ENCODE data around the gene FECH.
A peak's percentile ranks its signal among the peaks of the same experiment; 100 is the strongest.

The FECH gene

DNA sequence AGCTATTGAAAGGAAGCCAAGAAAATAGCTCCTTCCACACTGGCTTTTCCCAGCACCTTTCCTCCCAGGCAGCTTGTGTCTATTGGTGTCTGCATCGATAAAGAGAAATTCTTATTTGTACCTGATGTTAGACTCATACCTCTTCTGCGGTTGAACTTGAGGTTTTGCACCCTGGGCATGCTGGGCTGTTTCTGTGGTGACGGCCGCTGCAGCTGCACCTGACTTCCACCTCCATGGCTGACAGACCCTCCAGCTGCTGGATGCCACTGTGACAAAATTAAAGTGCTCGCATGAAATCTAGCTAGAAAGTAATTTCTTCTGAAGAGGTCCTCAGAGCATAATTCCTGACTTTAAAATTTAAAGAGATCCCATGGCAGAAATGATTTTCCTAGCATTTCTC lies 6.6 kb downstream of the FECH start:
- DNase-seq, result no peak

DNA sequence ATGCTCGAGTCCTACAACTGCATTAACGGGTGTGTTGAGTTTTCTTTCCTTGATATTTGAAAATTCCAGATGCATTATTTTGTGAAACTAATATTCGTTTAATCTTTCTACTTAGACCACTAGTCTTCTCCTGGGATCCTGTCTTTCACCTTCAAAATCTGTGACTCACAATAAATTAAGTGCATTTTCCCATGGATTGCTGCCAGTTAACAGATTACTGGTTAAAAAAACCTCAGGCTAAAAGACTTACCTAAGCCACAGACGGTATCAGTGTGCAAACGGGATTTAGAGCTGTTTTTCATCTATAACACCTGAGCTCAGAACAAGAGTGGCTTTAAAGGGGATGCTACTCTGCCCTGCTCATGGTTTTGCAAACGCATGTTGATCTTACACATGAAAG lies 10.2 kb downstream of the FECH start:
- no peak for DNase-seq

DNA sequence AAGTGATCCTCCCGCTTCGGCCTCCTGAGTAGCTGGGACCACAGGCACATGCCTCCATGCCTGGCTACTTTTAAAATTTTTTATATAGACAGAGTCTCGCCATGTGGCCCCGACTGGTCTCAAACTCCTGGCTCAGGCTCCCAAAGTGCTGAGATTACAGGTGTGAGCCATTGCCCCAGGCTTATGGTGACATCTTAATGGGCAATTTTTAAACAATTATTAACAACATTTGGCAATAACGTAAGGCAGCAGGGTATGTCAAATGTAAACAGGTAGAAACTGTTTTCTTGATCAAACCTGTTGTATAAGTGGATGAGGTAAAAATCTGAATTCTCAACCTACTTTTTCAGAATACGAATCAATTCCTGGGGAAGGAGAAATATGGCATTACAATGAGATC lies 11.0 kb downstream of the FECH start:
- DNase-seq, result no peak

DNA sequence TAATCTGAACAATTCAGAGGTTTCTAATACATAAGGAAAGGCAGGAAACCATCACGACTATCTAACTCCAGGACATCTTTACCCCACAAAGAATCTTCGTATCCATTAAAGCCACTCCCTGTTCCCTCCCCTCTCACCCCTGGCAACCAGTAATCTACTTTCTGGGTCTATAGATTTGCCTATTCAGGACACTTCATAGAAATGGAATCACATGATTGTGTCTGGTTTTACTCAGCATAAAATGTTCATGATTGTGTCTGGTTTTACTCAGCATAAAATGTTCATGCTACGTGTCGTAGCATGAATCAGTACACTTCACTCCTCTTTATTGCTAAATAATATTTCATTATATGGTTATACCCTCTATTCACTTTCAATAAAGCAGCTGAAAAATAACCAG lies 11.6 kb downstream of the FECH start:
- DNase-seq, result no peak

DNA sequence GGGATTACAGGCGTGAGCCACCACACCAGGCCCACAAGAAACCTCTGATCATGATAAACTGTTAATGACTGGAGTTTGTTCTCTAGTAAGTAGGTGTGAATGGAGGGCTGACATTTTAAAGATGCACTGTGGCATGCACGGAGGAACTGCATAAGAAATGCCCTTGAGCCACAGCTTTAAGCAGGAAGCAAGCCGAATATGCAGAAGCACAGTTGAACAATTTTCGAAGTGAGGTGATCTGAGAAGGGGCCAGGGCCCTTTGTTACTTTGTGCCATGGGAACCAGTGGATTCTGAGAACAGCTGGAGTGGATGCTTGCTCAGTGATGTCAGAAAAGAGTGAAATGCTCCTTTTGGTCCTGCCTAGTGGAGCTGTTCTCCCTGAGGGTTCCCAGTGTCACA lies 16.3 kb downstream of the FECH start:
- DNase-seq, result no peak

DNA sequence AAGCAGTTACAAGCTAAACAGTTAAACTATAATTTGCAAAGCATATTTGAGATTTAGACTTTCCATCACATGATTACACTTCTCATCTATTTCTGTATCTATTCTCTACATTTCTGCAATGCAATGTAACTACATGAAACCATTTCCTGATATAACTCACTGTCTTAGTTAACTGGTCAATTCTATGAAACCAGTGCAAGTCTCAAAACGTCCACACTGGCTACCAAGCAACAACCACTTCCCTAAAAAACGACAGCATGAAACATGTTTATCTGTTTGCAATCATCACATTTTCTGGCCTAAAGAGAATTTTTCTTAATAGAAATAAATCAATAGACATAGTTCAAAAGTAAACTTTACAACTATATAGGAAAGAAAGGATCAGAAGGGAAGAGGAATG lies 17.4 kb downstream of the FECH start:
- DNase-seq, result no peak

DNA sequence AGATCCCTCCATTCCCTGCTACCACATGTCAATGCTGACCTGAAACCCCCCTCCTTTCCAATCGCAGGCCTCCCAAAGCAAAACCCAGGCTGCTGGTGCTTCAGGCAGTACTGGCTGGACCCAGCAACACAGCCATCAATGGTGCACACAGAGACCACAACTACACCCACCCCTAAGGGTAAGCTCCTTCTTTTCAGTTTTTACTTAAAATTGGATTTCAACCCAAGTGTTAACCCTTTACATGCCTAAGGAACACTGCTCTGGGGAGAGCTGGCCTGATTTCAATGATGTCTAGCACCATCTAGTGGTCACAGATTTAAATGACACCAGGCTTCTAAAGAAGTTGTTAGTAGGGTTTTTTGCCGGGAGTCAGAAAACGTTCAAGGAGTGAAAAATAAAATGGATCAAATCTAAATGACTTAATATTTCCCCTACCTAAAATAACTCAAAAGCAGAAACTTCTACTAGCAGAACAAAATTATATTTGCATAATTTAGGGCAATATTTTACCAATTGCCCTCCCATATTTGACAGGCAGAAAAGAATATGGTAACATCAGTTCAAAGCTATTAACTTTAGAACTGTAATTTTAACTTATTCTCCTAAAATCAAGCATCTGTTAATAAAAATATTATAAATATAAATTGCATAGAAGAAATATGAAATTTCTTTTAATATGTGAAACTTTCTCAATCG lies 24.6 kb downstream of the FECH start:
- peak; percentile 58 for DNase-seq

DNA sequence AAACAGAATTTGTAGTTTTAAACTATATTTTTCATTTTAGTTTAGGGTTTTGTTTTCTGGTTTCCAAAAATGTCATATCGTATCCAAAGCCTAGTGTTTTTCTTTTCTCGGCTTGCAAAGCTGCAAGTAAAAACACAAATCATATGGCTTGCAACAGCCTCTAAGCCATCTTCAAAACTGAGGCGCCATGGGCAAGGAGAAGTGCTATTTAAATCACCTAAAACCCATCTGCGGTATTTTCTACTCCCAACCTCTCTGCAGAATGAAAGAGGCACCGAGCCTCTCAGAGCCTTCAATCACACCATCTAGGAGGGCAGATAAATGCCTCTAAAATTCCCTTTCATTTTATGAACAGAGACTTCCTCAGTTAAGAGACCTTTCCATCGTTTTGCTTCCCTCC lies 25.2 kb downstream of the FECH start:
- DNase-seq, result no peak

DNA sequence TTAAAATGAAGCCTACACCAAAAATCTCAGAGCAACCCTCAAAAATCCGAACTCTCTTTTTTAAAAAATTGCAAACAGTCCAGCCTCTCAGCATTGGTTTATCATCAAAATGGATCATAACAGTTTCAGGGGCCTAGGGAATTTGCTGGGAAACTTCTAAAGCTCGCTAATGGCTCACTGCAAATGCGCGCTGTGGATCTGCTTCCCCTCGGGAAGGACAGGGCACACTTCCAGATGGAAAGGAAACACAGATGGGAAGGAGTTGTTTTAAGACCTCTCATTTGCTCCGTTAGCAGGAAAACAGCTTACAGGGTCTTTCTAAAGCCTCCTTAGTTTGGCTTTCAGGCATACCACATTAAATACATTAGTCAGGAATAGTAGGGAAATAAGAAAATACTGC lies 27.2 kb downstream of the FECH start:
- no peak for DNase-seq

DNA sequence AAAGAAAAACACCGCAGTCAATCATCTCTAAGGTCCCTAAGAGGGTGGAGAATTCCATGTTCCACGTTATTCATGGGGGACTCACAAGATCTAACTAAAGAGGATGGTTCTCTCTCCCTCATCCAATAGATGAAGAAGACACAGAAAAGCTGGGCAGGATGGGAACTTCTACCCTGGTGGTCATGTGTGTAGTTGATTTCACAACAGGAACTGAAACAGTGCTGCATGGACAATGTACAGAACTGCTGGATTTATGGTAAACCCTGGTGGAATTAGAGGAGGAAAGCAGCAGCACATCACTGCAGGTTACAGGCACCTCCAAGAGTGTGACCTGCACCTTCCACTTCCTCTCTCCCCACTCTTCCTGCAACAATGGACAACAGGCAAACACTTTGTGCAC lies 31.4 kb downstream of the FECH start:
- DNase-seq, result no peak

DNA sequence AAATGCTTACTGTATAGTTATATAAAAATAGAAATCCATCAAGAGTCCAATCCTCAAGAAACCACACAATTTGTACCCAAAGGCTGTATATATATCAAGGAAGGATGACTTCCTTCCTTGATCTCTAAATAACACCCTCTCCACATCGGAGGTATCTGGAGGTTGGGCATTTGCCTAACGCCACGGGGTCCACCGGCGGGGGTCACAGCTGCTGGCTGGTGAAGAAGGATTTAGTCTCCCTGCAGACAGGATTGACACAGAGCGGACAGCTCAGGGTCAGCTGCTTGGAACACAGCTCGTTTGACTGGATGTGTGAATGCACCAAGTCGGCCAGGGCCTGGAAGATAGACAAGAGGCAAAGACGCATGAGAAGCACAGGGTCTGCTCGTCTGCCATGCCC lies 36.0 kb downstream of the FECH start:
- no peak for DNase-seq

DNA sequence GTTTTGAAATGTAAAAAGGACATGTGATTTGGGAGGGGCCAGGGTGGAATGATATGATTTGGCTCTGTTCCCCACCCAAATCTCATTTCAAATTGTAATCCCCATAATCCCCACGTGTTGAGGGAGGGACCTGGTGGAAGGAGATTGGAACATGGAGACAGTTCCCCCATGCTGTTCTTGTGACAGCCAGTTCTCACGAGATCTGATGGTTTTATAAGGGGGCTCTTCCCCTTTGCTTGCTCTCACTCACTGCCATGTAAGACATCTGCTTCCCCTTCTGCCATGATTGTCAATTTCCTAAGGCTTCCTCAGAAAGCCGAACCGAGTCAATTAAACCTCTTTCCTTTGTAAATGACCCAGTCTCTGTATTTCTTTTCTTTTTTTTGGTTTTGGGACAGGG lies 39.2 kb downstream of the FECH start:
- no peak for DNase-seq

DNA sequence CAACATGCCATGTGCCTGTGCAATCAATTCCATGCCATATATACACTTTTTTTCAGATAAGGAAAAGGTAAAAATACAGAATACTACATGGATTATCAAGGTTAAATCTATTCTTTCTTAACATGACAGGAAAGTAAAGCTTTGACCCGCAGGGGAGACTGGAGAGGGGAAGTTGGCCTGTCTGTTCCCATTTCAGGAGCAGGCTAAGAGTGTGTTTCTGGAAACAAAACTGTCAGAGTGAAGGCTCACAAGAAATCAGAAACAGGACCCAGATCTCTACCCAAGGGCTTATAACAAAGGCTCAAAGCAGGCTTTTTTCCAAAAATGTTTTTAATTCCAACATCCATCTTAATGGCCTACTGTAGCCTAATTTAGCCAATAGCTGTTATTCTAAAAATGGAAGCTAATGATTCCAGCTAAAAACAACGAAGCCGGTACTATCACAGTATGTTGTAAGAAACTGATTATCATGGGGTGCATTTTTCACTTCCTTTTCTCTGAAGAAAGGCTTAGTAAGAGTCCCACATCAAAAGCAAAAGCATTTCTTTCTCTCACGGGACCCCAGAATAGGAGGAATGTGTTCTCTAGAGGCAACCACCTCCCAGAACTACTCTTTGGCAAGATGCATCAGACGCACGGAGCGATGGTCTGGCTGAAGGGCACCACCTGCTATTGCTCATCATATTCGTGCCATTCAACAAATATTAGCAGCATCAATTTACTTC lies 41.4 kb downstream of the FECH start:
- DNase-seq, result no peak

DNA sequence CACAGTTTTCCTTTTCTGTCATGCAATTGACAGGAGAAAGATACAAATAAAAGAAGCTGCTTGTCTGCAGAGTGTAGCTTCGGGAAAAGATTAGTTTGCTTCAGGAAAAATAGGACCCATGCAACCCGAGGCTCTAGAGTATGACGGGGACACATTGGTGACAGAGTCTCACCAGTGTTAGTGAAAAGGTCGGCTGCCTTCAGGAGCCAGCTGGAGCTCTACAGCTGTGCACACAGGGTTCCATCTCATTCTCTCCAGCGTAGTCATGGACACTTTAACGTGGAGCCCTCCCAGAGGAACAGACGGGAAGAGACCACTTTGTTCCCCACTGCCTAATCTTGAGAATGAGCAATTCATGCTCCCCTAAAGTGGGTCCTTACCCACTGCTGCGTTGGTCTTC lies 42.9 kb downstream of the FECH start:
- DNase-seq, result peak; percentile 56

DNA sequence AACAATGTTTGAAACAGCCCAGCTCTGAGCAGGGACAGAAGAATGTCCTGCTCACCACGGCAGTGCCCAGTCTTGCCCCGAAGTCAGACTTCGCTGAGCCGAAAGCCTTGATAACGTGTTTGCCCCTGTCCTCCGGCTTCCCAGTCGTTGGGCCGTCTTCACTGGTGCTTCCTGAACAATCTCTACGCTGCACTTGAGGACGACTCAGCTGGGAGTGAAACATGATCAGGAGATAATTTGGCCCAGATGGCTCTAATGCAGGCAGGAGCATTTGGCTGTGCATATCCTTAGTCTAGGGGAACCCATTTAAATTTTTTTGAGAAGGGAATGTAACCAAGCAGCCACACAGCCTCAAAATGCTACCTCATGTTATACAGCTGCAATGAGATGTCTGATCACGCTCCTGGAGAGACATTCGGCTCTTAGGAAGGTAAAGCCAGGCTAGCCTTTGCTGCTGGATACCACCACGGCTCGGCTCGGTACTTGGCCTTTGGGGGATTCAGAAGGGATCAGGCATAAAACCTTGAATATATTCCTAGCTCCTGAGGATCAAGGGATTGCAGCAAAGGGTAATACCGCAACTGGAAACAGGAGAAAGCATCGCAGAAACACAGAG lies 43.6 kb downstream of the FECH start:
- peak; percentile 38 for DNase-seq

DNA sequence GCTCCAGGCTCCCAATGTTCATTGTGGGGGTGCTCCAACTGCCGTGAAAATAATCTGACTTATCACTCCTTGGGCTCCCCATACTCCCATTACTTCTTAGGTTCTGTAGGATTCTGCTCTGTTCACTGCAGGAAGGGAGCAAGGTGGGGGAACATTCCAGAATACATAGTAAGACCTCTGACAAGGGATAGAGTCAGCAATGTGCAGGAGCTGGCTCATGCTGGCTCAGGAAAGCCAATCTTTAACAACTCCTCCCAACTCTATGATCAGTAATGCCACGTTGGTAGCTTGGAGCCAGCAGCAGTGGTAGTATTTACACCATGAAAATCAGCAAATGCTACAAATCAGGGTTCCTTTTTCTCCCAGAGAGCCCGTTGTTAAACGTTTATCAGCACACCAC lies 44.4 kb downstream of the FECH start:
- DNase-seq, result no peak

DNA sequence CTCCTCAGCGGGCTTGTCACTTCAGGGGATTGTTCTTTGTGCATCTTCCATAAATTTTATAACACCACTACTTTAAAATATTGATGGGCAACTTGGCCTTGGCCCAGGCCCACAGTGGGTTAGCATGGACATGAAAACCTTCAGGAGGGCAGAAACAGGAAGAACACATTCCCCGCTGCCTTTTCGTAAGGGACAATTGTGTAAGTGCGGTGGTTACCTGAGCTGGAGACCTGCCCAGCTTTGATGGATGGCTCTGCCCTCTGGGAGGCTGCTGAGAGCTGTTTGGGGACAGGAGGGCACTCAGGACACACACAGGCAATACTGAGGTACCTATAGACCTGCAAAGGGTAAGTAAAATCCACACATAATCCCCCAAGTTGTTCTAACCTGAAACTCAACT lies 46.8 kb downstream of the FECH start:
- DNase-seq, result no peak

DNA sequence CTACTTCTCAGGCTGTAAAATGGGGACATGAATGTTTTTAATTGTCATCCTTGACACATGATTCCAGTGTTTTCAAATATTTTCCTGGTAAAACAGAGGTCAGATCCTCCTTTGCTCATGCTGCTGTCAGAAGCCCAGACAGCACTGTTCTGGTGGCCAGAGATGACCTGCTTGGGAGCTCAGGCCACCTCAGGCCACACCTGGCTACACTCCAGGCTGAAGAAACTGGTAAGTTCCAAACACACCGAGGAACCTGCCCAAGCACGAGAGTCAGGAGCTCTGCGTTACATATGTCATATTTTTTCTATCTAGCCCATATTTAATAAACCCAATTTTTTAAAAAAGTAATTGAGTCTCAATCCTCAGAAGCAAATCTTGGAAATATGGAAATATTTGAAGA lies 47.9 kb downstream of the FECH start:
- no peak for DNase-seq

DNA sequence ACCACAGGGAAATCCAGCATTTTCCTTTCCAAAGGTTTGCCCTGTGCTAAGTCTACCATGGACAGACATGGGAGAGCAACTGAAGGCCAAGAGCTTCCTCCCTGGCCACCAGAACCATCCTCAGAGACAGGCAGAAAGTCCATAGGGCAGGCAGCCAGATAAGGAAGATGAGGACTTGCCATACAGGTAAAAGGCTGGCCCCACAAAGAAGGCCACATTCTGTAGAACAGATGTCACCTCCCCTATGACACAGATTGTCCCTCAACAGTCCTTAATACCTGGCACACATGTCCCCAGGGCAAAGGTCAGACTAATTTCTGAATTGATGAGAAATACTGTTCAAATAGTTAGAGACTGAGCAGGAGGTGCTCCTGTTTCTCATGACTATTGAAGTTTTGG lies 52.0 kb downstream of the FECH start:
- no peak for DNase-seq

DNA sequence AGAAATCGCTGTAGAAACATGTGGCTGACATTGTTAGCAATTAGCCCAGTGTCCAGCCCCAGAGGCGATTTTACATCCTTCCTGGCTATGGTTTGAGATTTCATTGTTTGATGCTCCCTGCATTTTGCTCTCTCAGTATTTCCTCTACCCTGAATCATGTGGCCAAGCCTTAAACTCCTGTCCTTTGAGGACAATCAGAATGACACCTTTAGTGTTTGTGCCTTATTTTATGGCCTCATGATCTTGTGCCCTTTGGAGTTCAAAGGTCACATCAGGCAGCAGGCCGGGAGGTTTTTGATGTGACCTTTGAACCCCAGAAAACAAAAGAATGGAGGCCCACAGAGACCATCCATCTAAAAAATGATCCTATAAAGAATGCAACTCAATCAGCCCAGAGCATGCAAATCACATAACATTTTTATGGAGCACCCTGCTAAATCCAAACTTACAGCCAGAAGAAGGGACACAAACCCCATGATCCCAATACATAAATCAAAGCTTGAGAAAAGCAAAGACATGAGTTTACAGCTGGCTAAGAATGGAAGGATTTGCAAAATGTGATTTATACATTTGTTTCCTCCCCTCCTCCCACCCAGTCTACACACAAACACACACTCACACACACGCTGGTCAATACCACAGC lies 52.5 kb downstream of the FECH start:
- no peak for DNase-seq

DNA sequence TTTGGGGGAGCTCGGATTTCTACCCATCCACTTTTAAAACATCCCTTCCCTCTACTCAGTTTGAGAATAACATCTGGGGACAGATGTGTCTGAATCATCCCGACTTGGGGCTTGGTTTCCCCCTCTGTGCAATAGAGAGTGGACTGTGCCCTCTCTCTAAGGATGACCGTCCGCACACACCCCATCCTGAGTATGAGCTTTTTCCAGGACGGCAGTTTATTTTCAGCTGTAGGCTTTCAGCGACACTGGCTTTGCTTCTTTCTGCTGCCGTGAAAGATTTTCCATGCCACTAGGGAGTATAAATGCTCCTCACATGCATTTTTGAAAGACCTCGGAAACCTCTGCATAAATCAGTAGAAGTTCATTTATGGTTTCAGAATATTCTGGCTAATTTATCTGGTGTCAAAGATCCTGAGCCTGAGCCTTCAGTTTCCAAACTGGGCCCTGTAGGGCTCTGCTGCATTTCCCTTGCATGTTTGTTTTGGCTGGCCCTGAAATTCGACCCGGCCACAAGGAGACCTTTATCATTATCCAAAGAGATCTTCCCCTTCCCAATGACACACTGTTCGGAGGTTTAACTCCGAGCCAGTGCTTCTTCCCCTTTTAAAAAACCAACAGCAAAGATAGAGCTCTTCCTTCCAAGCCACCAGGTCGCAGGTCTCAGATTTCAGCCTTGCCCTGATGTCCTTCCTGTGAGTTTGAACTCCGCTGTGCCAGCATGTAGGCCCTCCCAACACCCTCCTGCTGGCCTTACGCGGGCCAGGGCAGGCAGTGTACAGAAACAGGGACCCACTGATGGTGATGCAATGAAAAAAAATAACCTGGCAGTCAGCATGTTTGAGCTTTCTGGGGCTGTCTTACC lies 53.3 kb downstream of the FECH start:
- no peak for DNase-seq

DNA sequence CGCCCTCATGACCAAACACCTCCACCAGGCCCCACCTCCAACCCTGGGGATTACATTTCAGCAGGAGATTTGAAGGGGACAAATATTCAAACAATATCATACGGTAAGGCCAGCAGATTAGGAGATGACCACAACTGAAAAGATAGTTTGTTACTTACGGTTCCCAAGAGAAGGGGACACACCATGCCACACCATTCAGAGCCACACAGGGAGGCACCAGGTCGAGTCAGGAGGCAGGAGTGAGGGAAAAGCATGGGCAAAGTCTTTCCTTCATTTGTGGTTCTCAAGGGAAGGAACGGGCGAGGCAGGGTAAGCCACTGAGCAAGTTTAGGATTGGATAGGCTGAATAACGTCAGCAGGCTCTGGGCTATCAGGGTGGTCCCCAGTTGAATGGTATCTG lies 57.4 kb downstream of the FECH start:
- no peak for DNase-seq
